MM.1S (cell line): ENCODE data around the gene MIPEP.
A peak's percentile ranks its signal among the peaks of the same experiment; 100 is the strongest.

ENCODE experiments used
- DNase-seq: peaks from one replicate; pipeline ENCODE4 v3.0.0-alpha.2; 2015
- H2AFZ ChIP-seq: fragments of 300-600 bp; sonication (generic); 2 replicates; pipeline ENCODE4 v1.6.0; 2016; ENCODE audit warnings: antibody characterized with exemption, low read length
- H3F3A ChIP-seq: fragments of 300-600 bp; sonication (generic); 2 replicates; pipeline ENCODE4 v1.6.1; 2016; ENCODE audit warnings: mild to moderate bottlenecking, antibody characterized with exemption, low read length, moderate library complexity, mixed read lengths; ENCODE audit not compliant: insufficient read depth
- H3K27ac ChIP-seq: fragments of 300-600 bp; sonication (generic); 2 replicates; pipeline ENCODE4 v1.5.1; 2016; ENCODE audit warnings: mild to moderate bottlenecking, low read length
- H3K27me3 ChIP-seq: fragments of 300-600 bp; sonication (generic); replicated peaks from 2 replicates; pipeline ENCODE4 v1.6.0; 2016; ENCODE audit warnings: low read length; ENCODE audit not compliant: insufficient read depth
- H3K36me3 ChIP-seq: fragments of 300-600 bp; sonication (generic); replicated peaks from 2 replicates; pipeline ENCODE4 v1.6.1; 2016; ENCODE audit warnings: mild to moderate bottlenecking, low read length, mixed read lengths; ENCODE audit not compliant: insufficient read depth
- H3K4me1 ChIP-seq: fragments of 300-600 bp; sonication (generic); 2 replicates; pipeline ENCODE4 v1.6.1; 2016; ENCODE audit warnings: low read length, mixed read lengths
- H3K4me2 ChIP-seq: fragments of 300-600 bp; sonication (generic); 2 replicates; pipeline ENCODE4 v1.6.0; 2016; ENCODE audit warnings: low read depth, low read length
- H3K4me3 ChIP-seq: fragments of 300-600 bp; sonication (generic); 2 replicates; pipeline ENCODE4 v1.5.1; 2016; ENCODE audit warnings: low read length, mixed read lengths
- H3K79me2 ChIP-seq: fragments of 300-600 bp; sonication (generic); 2 replicates; pipeline ENCODE4 v1.6.1; 2016; ENCODE audit warnings: mixed run types, low read length, mixed read lengths
- H3K9ac ChIP-seq: fragments of 300-600 bp; sonication (generic); 2 replicates; pipeline ENCODE4 v1.6.1; 2016; ENCODE audit warnings: low read length, mixed read lengths
- H3K9me2 ChIP-seq: fragments of 300-600 bp; sonication (generic); replicated peaks from 2 replicates; pipeline ENCODE4 v1.6.1; 2016; ENCODE audit warnings: mild to moderate bottlenecking, low read length, mixed read lengths; ENCODE audit not compliant: insufficient read depth
- H3K9me3 ChIP-seq: fragments of 300-600 bp; sonication (generic); replicated peaks from 2 replicates; pipeline ENCODE4 v1.6.1; 2016; ENCODE audit warnings: mild to moderate bottlenecking, low read length, mixed read lengths; ENCODE audit not compliant: insufficient read depth
- H4K20me1 ChIP-seq: fragments of 300-600 bp; sonication (generic); 2 replicates; pipeline ENCODE4 v1.6.1; 2016; ENCODE audit warnings: mild to moderate bottlenecking, low read length, moderate library complexity, mixed read lengths; ENCODE audit not compliant: insufficient read depth
- EZH2 ChIP-seq: fragments of 300-600 bp; sonication (generic); optimal IDR thresholded peaks from 2 replicates; pipeline ENCODE3; 2017; ENCODE audit warnings: low read depth, mild to moderate bottlenecking, antibody characterized with exemption, low read length, mixed read lengths
- EZH2phosphoT487 ChIP-seq: fragments of 300-600 bp; sonication (generic); IDR thresholded peaks from 2 replicates; pipeline ENCODE4 v1.6.1; 2018; ENCODE audit warnings: antibody characterized with exemption, low read length
- TF ChIP-seq, protein P1 (sequence below): fragments of 300-600 bp; sonication (generic); IDR thresholded peaks from 2 replicates; pipeline ENCODE4 v1.5.1; 2016; ENCODE audit warnings: antibody characterized with exemption, low read length, mixed read lengths

The MIPEP gene

DNA sequence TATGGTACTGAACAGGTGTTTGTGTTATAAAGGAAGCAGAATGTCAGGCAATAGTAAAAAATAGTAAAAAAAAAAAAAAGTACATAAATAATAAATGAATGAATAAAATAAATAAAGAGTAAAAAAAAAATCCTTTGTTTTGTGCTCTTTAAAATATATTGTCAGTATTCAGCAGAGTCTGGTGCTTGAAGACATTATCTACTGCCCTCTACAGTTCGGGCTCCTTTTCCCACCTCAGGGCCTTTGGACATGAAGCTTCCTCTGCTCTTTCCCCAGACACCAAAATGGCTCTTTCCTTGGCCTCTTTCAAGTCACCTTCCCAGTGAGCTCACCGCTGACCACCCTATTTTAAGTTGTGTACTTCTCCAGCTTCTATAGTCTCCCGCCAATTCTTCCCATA, 181.5 kb downstream of the MIPEP start:
- no peaks in the 10 kb centered on the region for H3K4me1 ChIP-seq
- no peaks in the 10 kb centered on the region for H4K20me1 ChIP-seq
- H3K9me3 ChIP-seq = no peaks in the 10 kb centered on the region
- TF ChIP-seq, protein P1, sequence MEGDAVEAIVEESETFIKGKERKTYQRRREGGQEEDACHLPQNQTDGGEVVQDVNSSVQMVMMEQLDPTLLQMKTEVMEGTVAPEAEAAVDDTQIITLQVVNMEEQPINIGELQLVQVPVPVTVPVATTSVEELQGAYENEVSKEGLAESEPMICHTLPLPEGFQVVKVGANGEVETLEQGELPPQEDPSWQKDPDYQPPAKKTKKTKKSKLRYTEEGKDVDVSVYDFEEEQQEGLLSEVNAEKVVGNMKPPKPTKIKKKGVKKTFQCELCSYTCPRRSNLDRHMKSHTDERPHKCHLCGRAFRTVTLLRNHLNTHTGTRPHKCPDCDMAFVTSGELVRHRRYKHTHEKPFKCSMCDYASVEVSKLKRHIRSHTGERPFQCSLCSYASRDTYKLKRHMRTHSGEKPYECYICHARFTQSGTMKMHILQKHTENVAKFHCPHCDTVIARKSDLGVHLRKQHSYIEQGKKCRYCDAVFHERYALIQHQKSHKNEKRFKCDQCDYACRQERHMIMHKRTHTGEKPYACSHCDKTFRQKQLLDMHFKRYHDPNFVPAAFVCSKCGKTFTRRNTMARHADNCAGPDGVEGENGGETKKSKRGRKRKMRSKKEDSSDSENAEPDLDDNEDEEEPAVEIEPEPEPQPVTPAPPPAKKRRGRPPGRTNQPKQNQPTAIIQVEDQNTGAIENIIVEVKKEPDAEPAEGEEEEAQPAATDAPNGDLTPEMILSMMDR = peak; percentile 12; the same call in 1 of the 2 replicates
- no peak for TF ChIP-seq EZH2
- H3K9me2 ChIP-seq = no peaks in the 10 kb centered on the region
- H3K4me2 ChIP-seq = no peak overlapping the region
- H3K4me3 ChIP-seq = no peak overlapping the region
- no peaks in the 10 kb centered on the region for H3K79me2 ChIP-seq
- H3F3A ChIP-seq = no peaks in the 10 kb centered on the region
- no peaks in the 10 kb centered on the region for H3K27me3 ChIP-seq
- no peak overlapping the region for H2AFZ ChIP-seq
- H3K36me3 ChIP-seq = no peaks in the 10 kb centered on the region
- no peak overlapping the region for H3K9ac ChIP-seq
- DNase-seq = peak; percentile 11
- no peak overlapping the region for H3K27ac ChIP-seq

DNA sequence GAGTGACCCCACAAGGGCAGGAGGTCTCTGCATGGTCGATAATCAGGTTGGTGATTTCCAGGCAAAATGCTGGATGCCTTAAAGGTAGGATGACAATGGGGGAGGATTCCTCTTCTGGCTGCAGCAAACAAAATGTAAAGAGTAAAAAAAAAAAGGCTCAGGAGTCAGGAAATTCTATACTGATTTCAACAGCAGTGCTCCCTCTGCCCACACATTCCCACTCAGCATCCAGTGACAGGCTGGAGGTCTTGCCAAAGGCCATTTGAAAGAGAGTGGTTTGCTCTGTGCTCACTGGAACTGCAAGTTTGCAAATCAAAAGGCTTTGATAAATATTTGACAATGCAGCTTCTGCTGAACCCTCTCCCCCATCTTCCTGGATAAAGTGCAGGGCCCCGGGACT, 183.6 kb downstream of the MIPEP start:
- H3F3A ChIP-seq = no peaks in the 10 kb centered on the region
- H3K9me3 ChIP-seq = no peaks in the 10 kb centered on the region
- H3K27me3 ChIP-seq = no peaks in the 10 kb centered on the region
- H4K20me1 ChIP-seq = no peaks in the 10 kb centered on the region
- no peak overlapping the region for H3K9ac ChIP-seq
- no peak overlapping the region for H3K27ac ChIP-seq
- no peaks in the 10 kb centered on the region for H3K9me2 ChIP-seq
- no peaks in the 10 kb centered on the region for H3K4me1 ChIP-seq
- no peak overlapping the region for H3K4me3 ChIP-seq
- no peaks in the 10 kb centered on the region for H3K79me2 ChIP-seq
- H2AFZ ChIP-seq = no peak overlapping the region
- TF ChIP-seq EZH2 = no peak
- TF ChIP-seq, protein P1 = no peak
- no peak for TF ChIP-seq EZH2phosphoT487
- DNase-seq = no peak
- H3K4me2 ChIP-seq = no peak overlapping the region
- H3K36me3 ChIP-seq = no peaks in the 10 kb centered on the region

DNA sequence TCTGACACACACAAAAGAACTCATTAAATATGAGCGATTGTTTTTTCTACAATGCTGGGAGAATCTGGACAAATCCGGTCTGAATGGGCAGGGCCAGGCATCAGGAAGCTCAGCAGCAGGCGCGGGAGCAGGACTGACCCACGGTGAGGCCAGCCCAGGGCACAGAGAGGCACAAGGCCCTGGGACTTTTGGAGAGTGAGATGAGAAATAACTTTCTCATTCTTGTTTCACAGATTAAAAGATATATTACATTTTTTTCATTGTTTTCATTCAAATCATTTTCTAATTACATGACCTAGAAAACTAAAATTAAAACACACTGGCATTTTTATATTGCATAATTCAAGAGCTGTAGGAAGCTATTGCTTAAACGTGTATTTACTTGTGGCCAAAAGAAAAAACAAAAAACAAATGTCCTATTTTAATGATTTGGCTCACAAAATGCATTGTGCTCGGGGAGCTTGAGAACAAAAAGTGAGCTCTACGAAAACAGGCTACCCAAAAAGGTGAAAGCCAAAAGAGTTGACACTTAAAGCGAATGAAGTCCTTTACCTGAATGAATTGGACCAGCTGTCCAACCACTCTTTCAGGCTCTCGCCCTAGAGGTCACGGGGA, 185.8 kb downstream of the MIPEP start:
- TF ChIP-seq, protein P1 = no peak
- TF ChIP-seq EZH2 = no peak
- no peak for TF ChIP-seq EZH2phosphoT487
- H3K9me2 ChIP-seq = no peaks in the 10 kb centered on the region
- no peak overlapping the region for H2AFZ ChIP-seq
- no peaks in the 10 kb centered on the region for H3F3A ChIP-seq
- H3K4me3 ChIP-seq = no peak overlapping the region
- no peak for DNase-seq
- H3K36me3 ChIP-seq = no peaks in the 10 kb centered on the region
- no peak overlapping the region for H3K4me2 ChIP-seq
- H3K4me1 ChIP-seq = no peaks in the 10 kb centered on the region
- H3K9ac ChIP-seq = no peak overlapping the region
- no peaks in the 10 kb centered on the region for H3K79me2 ChIP-seq
- H4K20me1 ChIP-seq = no peaks in the 10 kb centered on the region
- H3K27me3 ChIP-seq = no peaks in the 10 kb centered on the region
- no peaks in the 10 kb centered on the region for H3K9me3 ChIP-seq
- H3K27ac ChIP-seq = no peak overlapping the region
